GM19463 (cell line): Measurements from ENCODE around the gene FZR1.
"Not testable (repeated sequence)": the region's sequence is repeated elsewhere in the genome, so short reads cannot be mapped to it uniquely, and the experiment has no call there.

Experiments used
- ATAC-seq: cut with Tn5 transposase; IDR thresholded peaks from one replicate; pipeline ENCODE4 v1.9.1; 2021; ENCODE audit warnings: mild to moderate bottlenecking, moderate library complexity; ENCODE audit not compliant: unreplicated experiment

The FZR1 gene

DNA sequence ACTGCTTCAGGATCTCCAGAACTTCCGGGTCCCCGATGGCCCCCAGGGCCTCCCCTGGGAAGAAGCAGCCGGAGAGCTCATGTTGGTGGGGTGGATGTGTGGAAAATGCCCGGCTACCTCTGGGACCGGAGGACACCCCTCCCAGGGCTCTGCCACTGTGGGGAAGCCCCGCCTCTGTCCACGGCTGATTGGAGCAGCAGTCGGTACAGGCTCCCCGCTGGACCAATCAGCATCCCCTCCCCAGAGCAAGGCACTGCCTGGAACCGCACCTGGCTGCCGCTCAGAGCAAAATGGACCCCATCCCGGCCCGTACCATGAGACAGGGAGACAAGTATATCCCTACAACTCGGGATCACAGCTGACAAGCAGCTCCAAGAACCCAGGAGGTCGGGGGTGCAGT lies 12.1 kb upstream of the FZR1 start:
- ATAC-seq, result no peak

DNA sequence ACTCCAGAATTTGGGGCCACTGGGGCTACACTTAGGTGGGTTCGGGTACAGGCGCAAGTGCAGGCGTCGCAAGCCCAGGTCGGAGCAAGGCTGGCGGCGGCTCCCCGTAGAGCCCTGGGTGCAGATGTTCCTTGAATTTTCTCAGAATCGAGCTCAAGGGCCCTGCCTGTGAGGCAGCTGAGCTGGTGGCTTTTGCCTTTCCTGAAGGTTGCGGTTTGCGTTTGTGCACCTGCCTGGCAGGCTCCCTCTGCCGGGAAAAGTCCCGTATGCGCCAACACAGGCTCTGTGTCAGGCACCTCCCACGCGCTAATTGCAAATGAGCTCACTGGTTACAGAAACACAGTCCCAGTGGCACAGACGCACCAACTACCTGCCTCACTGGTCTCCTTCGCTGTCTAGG lies 11.6 kb upstream of the FZR1 start:
- ATAC-seq, result no peak

DNA sequence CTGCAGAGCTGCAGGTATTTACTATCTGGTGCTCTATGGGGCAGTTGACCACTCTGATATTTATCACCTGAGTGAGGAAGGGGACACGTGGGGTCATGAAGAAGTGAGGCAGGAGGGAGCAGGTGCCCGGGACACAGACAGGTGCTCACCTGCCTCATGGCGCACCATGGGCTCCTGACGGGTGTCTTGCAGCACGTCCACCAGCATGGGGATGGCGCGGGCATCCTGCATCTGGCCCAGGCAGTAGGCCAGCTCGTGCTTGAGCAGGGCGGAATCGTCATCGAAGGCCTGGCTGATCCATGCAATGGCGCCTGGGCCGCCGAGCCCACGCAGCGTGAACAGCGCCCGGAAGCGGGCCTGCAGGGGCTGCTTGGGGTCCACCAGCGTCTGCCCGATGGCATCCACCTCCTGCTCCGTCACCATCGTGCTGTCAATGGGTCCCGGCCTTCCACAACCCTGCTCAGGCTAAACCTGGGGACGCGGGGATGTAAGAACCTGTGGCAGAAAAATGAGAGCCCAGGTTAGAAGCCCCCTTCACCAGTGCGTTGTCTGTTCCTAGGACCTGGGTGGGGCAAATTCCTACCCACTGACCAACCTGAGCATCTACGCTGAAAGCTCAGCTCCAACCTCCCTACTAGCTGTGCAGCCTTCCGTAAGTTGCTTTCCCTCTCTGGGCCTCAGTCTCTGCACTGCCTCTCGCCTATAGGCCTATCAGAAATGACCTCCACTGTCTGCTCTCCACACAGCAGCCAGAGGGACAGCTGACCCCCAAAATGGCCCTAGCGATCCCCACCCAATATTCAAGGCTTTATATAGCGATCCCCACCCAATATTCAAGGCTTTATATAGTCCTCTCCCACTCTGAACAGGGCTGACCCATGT lies 9.5 kb upstream of the FZR1 start:
- no peak for ATAC-seq

DNA sequence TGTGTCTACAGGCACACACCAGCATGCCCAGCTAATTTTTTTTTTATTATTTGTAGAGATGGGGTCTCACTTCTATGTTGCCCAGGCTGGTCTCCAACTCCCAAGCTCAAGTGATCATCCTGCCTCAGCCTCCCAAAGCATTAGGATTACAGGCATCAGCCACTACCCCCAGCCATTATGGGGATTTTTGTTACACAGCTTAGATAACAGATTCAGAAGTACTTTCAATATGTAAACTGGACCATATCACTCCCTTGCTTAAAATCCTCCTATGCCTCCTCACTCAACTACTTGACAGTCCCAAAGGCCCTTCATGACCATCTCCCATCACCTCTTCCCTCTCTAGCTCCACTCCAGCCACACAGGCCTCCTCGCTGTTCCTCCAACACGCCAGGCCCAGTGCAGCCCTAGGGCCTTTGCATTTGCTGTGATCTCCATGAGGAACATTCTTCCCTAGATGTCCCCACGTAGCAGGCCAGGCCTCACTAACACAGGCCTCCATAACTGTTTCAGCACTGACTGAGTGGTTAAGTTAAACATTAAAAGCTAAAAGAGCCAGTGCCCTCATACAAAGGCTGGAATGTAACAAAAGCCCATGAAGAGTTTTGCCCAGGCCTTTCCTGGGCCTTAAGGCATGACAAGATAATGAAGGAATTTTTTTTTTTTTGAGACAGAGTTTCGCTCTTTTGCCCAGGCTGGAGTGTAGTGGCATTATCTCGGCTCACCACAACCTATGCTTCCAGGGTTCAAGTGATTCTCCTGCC lies 8.2 kb upstream of the FZR1 start:
- no peak for ATAC-seq

DNA sequence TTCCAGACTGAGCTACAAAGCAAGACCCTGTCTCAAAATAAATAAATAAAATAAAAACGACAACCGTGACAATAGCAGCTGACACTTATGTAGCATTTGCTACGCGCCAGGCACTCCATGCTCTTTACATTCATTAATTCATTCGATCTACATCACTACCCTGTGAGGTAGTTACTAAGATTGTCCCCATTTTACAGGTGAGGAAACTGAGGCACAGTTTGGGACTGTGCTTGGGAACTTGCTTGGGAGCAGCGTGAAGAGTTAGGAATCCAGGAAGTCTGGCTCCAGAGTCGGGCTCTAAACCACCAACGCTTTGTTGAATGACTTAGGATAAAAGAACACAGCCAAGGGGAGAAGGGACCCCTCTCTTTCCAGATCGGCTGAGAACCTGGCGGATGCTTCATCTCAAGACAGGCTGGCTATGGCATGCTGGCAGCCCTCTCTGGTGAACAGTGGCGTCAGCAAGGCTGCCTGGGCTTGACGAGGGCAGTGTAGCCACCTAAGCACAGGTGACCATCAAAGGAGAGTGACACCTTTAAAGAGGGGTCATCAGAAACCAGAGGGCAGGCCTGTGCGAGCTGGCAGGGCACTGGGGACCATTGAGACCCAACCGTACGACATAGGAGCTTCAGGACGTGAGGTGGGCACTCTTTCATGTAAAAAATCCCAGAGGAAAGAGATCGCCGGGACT lies 6.2 kb upstream of the FZR1 start:
- no peak for ATAC-seq

DNA sequence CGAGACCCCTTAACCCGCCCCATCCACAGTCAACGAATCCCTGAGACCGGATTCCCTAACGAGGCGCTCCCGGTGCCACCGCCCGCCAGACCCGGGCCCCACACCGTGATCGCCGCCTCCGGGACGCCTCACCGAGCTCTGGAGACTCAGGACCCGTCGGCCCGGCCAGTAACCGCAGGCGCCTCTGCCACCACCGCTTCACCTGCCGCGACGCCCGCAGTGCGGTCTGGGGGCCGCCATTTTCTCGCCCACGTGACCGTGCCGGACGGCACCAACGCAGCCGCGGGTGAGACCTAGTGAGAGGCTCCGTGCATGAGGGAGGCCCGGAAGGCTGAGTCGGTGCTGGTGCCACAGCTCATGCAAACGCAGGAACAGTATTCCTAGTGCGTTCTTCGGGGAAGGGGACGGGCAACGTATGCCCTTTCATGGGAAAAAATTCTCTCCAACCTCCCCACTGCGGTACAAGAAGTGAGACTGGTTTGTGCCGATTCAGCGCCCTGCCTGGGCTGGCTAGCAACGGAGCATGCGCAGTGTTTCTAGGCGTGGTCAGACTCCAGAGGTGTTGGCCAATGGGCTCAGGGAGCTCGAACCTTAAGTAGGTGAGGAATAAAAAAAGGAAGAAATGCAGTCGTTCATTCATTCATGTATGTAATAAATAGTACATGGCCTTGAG lies 5.5 kb upstream of the FZR1 start, which contains the start of gene DOHH:
TSS of gene DOHH (minus strand) at position 246 of the 673 bp plus-strand sequence. CDS start 3,860 bp downstream, outside the sequence.
- peak; percentile 87 for ATAC-seq

DNA sequence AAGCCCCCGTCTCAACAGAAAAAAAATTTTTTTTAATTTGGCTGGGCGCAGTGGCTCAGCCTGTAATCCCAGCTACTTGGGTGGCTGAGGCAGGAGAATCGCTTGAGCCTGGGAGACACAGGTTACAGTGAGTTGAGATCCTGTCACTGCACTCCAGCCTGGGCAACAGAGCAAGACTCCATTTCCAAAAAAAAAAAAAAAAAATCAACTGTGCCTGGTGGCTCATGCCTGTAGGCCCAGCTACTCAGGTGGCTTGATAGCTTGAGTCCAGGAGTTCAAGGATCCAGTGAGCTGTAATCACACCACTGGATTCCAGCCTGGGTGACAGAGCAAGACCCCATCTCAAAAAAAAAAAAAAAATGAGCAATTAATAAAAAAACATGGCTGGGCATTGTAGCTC lies 4.3 kb upstream of the FZR1 start:
- no peak for ATAC-seq

DNA sequence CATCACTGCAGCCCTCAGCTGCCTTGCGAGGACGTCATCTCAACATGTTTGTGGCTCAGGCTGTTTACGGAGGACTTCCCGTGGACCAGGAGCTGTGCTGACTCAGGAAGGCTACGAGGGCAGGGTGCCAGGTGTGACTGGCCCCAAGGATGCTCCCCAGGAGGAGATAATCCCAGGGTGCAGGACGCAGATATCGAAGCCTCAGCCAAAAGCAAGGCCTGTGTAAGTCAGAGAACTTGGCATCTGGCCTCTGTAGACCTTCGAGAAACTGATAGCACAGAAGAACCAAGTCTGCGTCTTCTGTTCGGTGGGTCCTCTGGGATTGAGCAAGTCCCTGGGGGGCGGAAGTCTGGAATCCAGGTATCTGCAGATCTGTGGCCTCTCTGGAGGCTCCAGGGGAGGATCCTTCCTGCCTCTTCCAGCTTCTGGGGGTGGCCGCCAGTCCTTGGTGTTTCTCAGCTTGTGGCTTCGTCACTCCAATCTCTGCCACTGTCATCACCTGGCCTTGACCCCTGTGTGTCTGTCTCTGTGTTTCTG lies 3.0 kb upstream of the FZR1 start:
- ATAC-seq, result no peak

DNA sequence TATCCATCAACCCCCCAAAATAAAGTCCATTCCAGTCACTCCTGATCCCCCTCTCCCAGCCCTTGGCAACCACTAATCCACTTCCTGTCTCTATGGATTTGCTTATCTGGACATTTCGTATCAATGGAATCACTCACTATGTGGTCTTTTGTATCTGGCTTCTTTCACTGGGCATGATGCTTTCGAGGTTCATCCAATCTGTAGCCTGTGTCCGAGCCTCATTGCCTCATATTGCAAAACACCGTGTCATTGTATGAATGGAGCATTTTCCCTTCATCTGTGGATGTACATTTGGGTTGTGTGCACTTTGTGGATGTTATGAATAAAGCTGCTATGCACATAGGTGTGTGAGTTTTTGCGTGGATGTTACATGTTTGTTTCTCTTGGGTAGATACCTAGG lies 1.4 kb upstream of the FZR1 start:
- ATAC-seq, result no peak

DNA sequence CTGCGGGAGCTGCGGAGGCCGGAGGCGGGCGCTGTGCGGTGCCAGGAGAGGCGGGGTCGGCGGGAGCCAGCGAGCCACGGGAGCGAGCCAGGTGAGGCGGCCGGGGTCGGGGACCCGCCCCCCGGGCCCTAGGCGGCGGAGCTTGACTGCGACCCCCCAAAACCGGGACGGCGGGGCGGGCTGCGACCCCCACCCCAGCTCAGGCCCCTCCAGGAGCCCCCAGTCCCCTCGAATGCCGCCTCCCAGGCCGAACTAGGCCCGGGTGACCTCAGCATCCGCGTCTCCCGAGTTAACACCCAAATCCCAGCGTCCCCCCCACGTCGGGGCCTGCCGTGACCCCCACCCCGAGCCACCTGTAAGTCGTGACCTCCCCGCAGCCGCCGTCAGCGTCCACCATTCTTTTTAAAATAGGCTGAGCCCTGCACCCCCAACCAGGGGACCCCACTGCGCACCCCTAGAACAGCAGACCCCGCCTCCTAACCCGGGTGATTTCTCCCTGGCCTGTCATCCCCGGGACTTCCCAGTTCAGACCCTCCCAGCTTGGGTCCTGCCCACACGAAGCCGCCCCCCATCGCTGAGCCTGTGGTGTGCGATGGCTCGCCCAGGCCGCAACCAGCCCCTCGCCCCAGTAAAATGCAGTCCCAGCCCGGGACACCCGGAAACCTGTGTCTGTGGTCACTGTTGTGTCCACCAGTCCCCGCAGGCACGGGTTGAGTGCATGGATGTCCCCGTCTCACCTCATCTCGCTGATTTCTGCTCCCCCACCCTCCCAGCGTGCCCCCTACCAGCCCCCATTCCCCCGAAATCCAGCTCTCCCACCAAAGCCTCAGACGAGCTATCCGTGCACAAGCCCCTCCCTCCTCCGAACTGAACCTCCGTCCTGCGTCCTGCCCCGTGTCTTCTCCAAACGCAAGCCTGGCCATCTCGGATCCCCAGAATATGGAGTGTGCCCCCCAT lies 551 bp downstream of the FZR1 start:
- ATAC-seq, result no peak

DNA sequence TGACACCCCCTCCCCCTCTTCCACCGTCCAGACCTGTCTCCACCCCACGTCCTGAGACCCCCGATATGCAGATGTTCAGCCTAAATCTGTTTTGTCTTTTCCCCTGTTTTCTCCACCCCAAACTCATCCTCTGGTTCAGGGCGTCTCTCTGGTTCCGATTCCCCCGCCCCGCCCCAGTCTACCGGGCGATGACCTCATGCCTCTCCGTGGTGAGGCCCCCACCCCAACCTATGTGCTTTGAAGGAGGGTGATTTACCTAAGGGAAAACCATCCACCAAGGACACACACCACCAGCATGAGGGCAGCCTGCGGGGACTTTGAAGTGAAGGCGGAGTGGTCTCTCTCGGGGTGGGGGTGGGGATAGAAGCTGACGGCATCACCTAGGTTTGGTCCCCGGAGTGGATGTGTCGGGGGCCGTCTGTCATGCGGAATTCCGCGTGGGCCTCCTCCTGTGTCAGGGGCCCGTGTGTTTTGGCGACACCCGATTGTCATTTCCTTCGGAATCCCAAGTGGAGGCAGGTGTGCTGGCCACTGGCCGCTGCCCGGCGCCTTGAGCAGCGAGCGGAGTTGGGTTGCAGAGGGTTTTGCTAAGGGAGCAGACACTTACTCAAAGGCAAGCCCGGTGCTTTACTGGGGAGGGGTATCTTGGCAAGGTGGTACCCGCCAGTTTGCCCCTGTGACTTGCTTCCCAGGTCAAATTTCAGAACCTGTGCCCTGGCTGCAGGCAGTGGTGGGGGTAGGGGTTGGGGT lies 1.4 kb downstream of the FZR1 start:
- no peak for ATAC-seq

DNA sequence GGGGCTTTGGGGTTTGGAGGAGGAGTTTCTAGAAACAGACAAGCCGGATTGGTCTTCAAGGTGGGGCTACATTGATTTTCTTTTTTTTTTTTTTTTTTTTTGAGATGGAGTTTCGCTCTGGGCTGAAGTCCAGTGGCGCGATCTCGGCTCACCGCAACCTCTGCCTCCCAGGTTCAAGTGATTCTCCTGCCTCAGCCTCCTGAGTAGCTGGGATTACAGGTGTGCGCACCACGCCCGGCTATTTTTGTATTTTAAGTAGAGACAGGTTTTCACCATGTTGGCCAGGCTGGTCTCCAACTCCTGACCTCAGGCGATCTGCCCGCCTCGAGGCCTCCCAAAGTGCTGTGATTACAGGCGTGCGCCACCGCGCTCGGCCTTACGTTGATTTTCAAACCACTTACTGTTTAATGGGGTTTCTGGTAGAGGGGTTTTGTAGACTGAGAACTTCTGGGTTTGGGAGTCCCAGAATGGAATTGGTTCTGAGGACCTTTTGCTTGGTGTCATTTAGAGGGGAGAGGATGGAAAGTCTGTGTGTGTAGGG lies 2.1 kb downstream of the FZR1 start:
- not testable (repeated sequence) for ATAC-seq

DNA sequence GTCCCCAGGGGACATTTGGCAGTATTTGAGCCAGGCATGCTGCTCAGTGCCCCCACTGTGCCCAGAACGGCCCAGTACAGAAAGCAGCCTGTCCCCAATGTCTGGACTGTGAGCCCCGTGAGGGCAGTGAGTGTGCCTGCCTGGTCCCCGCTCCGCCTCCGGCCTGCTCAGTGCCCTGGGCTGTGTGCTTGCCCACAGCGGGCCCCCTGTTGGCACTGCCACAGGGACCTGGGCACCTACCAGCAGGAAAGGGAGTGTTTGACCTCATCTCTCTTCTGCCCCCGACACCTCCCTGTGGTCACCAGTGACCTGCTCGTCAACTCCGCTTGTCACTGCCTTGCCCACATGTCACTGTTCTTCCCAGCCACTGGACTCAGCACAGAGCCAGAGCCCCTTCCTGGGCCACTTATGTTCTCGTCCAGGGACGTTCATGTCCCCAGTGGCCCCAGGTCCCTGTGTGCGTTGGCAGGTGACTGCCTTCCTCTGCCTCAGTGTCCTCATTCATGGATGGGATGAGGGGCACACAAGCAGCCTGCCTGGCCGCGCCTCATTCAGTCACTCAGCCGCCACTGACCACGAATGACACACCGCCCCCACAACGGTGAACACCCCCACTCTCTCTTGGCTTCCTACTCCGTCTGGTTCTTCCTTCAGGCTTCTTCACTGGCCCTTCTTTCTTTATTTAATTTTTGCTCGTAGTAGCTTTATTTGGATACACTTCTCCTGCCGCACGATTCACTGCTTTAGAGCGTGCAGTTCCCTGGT lies 2.8 kb downstream of the FZR1 start:
- ATAC-seq, result no peak

DNA sequence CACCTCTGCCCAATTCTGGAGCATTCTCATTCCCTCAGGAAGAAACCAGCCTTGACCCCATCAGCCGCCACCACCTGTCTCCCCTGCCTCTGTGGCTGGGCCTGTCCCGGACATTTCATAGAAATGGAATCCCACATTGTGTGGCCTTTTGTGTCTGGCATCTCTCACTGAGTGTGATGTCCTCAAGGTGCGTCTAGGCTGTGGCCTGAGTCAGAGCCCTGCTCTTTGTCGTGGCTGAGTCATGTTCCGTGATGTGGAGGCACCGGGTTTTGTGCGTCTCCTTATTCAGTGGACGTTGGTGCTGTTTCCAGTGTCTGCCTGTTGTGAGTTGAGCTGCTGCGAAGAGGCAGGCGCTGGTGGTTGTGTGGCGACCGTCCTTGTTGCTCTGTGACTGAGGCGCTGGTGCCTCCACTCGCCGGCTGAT lies 3.5 kb downstream of the FZR1 start:
- ATAC-seq, result no peak

DNA sequence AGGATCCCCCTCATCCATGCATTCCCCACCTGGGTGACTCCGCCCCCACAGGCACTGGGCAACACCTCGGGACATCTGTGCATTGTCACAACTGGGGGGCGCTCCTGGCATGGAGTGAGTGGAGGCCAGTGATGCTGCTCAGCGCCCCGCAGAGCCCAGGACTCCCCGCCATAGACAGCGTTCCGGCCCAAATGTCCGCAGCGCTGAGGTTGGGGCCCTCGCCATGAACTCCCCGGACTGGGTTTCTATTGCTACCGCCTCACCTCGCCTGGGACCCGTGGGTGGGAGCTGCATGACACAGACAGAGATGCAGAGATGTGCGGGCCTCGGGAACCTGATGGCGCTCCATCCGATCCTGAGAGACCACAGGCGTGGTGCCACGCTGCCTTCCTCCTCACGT lies 4.6 kb downstream of the FZR1 start:
- no peak for ATAC-seq

DNA sequence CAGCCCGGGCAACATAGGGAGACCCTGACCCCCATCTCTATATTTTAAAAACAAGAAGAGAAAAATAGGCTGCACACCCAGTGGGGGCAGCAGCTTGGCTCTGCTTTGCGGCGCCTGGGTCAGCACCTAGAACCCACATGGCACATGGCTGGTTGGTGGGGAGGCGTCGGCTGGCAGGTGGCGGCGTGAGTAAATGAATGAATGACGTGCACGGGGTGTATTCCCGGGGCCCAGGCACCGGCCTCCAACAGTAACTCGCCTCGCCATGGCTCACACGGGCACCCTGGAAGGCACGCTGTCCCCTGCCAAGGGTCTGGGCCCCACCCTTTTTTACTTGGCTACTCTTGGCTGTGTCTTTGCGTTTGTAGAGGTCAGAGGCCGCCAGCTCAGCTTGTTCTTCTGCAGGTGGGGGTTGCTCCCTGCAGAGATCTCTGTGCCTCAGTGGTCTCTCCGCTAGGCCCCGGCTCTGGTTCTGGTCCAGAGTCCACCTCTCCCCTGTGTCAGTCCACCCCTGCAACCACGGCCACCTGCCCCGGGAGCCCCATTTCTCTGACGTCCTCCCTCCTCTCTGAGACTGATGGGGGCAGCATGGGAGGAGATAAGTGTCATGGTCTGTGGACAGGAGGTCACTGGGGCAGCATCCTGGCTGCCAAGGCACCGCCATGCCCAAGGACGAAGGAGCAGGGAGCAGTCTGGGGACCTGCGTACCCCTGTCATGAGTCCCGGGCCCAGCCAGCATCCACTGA lies 5.6 kb downstream of the FZR1 start:
- no peak for ATAC-seq

DNA sequence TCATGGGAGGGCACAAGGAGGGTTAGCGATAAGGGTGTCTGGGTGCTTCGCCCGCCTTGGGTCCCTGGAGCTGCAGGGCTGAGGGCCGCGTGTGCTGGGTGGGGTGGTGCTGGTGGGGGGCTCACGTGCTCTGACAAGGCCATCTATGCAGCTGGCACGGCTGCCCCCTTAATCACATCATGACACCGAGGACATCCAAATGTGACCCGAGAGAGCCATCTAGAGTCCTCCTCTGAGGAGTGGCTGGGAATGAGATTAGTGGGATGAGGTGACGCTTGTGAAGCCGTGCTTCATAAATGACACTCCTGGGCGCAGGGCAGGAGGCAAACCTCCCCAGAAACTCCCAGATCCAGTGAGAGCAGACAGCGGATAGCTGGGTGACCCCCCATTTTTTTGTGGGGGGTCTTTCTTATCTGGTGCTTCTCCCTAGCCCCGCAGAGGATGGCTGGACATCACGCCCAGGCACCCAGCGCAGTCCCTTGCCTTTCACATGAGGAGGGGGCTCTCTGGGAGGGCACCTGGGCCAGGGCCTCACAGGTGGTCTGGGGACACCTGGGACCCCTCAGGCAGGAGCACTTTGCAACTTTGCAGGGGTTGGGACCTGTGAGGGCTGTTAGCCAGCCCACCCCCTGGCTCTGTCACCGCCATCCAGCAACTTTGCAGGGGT lies 6.6 kb downstream of the FZR1 start:
- ATAC-seq, result no peak
